ENCODE measurements around the gene IL18RAP. TPM values are rescaled to one million over a fixed set of nuclear protein-coding genes. Genes with fewer than 3 reads are reported as not detected.

The IL18RAP gene
- total RNA-seq, 4 donors from 2014 or later: 0.22 to 3.9 (median 0.88) TPM

DNA sequence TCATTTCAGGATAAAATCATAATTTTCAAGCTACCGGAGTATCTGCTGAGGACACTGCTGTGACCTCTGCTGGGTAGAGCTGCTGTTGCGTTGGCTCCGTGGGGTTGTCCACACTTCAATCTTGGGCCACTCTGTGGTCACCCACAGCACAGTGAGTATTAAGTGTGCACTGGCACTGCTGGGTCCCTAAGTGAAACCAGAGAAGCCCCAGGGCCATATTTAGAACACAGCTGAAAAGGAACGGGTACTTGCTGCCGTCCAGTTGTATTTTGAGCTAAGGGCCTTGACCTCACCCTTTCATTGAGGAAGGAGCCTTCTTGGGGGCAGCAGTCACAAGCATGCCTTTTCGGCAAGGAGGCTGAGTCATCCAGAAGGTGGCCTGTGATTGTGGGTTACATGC, 60.1 kb downstream of the IL18RAP start:
- TF ChIP-seq EP300 (IDR thresholded peaks at IDR 0.05) (no peak), POLR2A (IDR thresholded peaks at IDR 0.05) (no peak)
- TF ChIP-seq, protein P1, sequence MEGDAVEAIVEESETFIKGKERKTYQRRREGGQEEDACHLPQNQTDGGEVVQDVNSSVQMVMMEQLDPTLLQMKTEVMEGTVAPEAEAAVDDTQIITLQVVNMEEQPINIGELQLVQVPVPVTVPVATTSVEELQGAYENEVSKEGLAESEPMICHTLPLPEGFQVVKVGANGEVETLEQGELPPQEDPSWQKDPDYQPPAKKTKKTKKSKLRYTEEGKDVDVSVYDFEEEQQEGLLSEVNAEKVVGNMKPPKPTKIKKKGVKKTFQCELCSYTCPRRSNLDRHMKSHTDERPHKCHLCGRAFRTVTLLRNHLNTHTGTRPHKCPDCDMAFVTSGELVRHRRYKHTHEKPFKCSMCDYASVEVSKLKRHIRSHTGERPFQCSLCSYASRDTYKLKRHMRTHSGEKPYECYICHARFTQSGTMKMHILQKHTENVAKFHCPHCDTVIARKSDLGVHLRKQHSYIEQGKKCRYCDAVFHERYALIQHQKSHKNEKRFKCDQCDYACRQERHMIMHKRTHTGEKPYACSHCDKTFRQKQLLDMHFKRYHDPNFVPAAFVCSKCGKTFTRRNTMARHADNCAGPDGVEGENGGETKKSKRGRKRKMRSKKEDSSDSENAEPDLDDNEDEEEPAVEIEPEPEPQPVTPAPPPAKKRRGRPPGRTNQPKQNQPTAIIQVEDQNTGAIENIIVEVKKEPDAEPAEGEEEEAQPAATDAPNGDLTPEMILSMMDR (IDR thresholded peaks at IDR 0.05): no peak
- 74 to 79% methylated on average over 6 of the region's 6 CpGs for WGBS, 2 donors

DNA sequence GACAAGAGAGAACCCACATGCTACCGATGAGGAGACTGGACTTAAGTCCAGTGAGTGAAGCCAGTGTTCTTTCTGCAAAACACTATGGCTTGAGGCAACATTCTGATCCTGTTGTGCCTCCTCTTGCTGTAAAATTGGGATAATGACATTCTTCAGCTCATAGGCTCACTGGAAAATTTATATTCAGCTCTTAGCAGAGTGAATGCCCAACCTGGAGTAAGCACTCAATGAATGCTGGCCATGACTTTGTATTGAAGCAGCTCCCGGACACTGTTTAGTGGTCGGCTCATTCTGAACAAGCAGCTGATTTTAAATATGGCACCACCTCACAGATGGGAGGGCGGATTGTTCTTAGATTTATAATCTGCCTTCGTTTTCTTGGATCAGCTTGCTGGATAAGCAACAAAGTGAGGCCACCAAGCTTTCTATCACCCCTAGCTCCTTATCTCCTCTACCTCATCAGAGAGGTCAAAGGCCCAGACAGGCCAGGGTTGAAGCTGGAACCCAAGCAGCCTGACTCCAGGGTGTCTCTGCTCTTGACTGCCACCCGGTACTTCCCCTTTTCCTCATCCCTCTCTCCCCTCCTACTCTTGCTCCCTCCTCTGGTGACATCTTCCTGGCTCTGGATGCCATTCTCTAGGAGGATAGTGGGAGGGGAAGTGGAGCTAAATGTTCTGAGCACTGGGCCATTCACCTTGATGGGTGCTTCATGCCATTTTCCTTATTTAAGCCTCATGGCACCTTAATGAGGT, 61.5 kb downstream of the IL18RAP start:
- 85 to 87% methylated on average over 6 of the region's 6 CpGs for WGBS, 2 donors
- DNase-seq (ENCODE audit: low spot score in 2 of 2): no peak
- TF ChIP-seq, protein P1 (IDR thresholded peaks at IDR 0.05): no peak
- TF ChIP-seq POLR2A (IDR thresholded peaks at IDR 0.05) (no peak), EP300 (IDR thresholded peaks at IDR 0.05) (no peak)

More for the DNA sequence above, 60.1 kb downstream of the IL18RAP start:
- H3K27ac ChIP-seq: no peak overlapping the region
- no peaks in the 10 kb centered on the region for H3K4me1 ChIP-seq
- no peaks in the 10 kb centered on the region for H3K36me3 ChIP-seq
- no peaks in the 10 kb centered on the region for H3K9me3 ChIP-seq
- no peak overlapping the region for H3K4me3 ChIP-seq
- DNase-seq (ENCODE audit: low spot score in 2 of 2): no peak
- no peaks in the 10 kb centered on the region for H3K27me3 ChIP-seq

DNA sequence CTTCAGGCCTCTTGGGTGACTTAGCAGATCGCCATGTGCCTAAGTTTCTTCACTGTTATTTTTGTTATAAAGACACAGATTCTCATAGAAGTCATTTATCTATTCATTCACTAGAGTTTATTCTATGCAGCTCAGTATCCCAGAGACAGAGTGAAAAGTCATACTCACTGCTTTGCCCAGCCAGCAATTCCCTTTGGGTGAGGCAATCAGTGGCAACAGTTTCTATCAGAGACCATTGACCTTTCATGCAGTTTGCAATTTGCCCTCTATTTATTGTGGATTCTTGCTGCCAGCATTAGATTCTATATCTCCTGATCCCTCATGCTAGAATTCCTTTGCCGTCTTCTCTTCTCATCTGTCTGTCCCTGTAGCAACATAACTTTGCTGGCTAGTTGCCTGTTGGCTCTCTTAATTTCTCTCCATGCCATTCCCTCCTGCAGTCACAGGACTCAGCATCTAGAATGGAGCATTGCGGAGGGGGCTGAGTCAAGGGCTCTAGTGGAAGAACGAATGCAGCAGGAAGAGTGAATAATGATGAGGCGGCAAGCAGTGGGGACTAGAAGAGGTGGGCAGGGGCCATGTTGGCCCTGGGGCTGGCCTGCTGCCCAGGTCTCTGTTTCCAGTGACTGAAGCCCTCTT, 62.3 kb downstream of the IL18RAP start:
- no peaks in the 10 kb centered on the region for H3K27me3 ChIP-seq
- no peak for DNase-seq (ENCODE audit: low spot score in 2 of 2)
- no peaks in the 10 kb centered on the region for H3K36me3 ChIP-seq
- no peak overlapping the region for H3K4me3 ChIP-seq
- no peak overlapping the region for H3K27ac ChIP-seq
- no peaks in the 10 kb centered on the region for H3K4me1 ChIP-seq
- H3K9me3 ChIP-seq: no peaks in the 10 kb centered on the region
- WGBS, 2 donors: 39 to 61% methylated on average over 5 of the region's 5 CpGs
- TF ChIP-seq POLR2A (IDR thresholded peaks at IDR 0.05) (no peak), EP300 (IDR thresholded peaks at IDR 0.05) (no peak)
- TF ChIP-seq, protein P1 (IDR thresholded peaks at IDR 0.05): no peak

More for the DNA sequence above, 61.5 kb downstream of the IL18RAP start:
- H3K27ac ChIP-seq: no peak overlapping the region
- no peaks in the 10 kb centered on the region for H3K27me3 ChIP-seq
- no peaks in the 10 kb centered on the region for H3K36me3 ChIP-seq
- no peaks in the 10 kb centered on the region for H3K4me1 ChIP-seq
- no peaks in the 10 kb centered on the region for H3K9me3 ChIP-seq
- H3K4me3 ChIP-seq: no peak overlapping the region

DNA sequence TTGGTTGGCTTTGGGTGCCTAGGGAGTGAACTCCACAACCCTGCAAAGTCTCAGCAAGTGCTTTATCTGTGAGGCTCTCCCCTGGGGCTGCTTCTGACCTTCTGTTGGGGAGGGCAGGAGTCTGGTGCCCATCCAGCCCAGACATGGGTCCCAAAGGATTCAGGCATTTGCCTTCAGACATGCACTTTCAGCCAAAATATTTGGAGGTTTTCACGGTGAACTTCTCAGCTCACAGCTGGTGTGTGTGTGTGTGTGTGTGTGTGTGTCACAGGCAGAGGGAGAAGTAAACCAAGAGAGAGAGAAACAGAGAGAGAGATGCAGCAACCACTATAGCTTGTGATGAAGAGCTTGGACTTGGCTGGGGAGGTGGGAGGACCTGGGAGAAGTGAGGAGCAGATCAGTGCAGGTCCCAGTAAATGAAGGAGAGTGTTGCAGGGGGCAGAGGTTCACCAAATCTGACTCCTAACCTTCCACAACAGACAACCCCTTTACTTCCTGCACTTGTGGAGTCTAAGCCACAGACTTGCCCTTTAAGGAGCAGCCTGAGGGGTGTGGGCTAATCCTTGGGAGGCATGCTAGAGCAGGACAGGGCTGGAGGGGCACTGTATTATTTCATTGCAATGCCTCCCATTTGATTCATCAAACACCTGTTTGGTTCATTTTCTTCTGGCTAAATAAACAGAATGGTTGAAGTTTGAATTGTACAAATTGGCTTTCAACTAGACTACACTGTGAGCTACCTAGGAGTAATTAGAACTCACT, 64.2 kb downstream of the IL18RAP start:
- no peak for DNase-seq (ENCODE audit: low spot score in 2 of 2)
- H3K36me3 ChIP-seq: no peaks in the 10 kb centered on the region
- H3K27ac ChIP-seq: no peak overlapping the region
- WGBS, 2 donors: 67 to 86% methylated on average over 1 of the region's 1 CpG
- H3K4me1 ChIP-seq: no peaks in the 10 kb centered on the region
- H3K27me3 ChIP-seq: no peaks in the 10 kb centered on the region
- no peak overlapping the region for H3K4me3 ChIP-seq
- no peaks in the 10 kb centered on the region for H3K9me3 ChIP-seq
- TF ChIP-seq, protein P1 (IDR thresholded peaks at IDR 0.05): no peak
- TF ChIP-seq EP300 (IDR thresholded peaks at IDR 0.05) (no peak), POLR2A (IDR thresholded peaks at IDR 0.05) (no peak)

All from tibial nerve (tissue), 4 donors.